Panc1 (cell line): ENCODE data around the gene ITPR2. TPM values are rescaled to one million over a fixed set of nuclear protein-coding genes. Genes with fewer than 3 reads are reported as not detected.

ENCODE experiments used
- ATAC-seq: fragments of 200-7000 bp; cut with Tn5 transposase; 2 replicates; pipeline ENCODE4 v1.9.1; 2020; ENCODE audit warnings: mild to moderate bottlenecking, moderate library complexity
- BruUV-seq: library from RNA; stranded (reverse); fragments of 400-500 nt; replicated peaks from 2 replicates; lab custom pipeline; 2021; lab: Mats Ljungman, UMichigan
- CTCF ChIA-PET: fragments of 300-600 bp; sonication (Branson Sonifier 250); formaldehyde crosslinking; loops from one replicate; lab custom pipeline; 2022; ENCODE audit warnings: antibody characterized with exemption; lab: Charles Lee
- POLR2A ChIA-PET: fragments of 300-600 bp; sonication (Branson Sonifier 250); formaldehyde crosslinking; loops from one replicate; lab custom pipeline; 2022; ENCODE audit warnings: antibody characterized with exemption; lab: Charles Lee
- DNase-seq: peaks from one replicate; pipeline ENCODE4 v3.0.0-alpha.2; 2010; ENCODE audit warnings: low read depth, low spot score
- H3K27ac ChIP-seq: 2 replicates; pipeline ENCODE4 v1.5.1; 2011; ENCODE audit warnings: mild to moderate bottlenecking, low read length, inconsistent platforms
- H3K27me3 ChIP-seq: fragments of 200-500 bp; sonication (Bioruptor generic); 2 replicates; pipeline ENCODE4 v1.6.0; 2014; ENCODE audit warnings: low read length, inconsistent platforms; ENCODE audit not compliant: control insufficient read depth, insufficient read depth
- H3K36me3 ChIP-seq: fragments of 200-500 bp; sonication (Bioruptor generic); 2 replicates; pipeline ENCODE4 v1.5.1; 2014; ENCODE audit warnings: inconsistent platforms, mild to moderate bottlenecking, low read length, moderate library complexity; ENCODE audit not compliant: control insufficient read depth, insufficient read depth
- H3K4me1 ChIP-seq: 2 replicates; pipeline ENCODE4 v1.5.1; 2011; ENCODE audit warnings: inconsistent platforms, mild to moderate bottlenecking, low read length, moderate library complexity; ENCODE audit not compliant: control insufficient read depth, insufficient read depth
- H3K4me3 ChIP-seq, 2 experiments: 2 replicates each; pipeline ENCODE4 v1.5.1; 2011 to 2012; ENCODE audit warnings: low read depth in 2 of 2, low read length in 2 of 2, mild to moderate bottlenecking in 2 of 2, inconsistent platforms in 1 of 2, moderate library complexity in 1 of 2
- H3K9me3 ChIP-seq: fragments of 200-500 bp; sonication (Bioruptor generic); 2 replicates; pipeline ENCODE4 v1.5.1; 2014; ENCODE audit warnings: low read depth, mild to moderate bottlenecking, inconsistent platforms, low read length, moderate library complexity; ENCODE audit not compliant: control insufficient read depth, insufficient read depth
- POLR2AphosphoS5 ChIP-seq: IDR thresholded peaks from 2 replicates; pipeline ENCODE4 v1.6.1; 2012; ENCODE audit warnings: mild to moderate bottlenecking, low read depth, low read length, moderate library complexity
- SIN3A ChIP-seq: IDR thresholded peaks from 2 replicates; pipeline ENCODE4 v1.6.1; 2012; ENCODE audit warnings: low read depth, mild to moderate bottlenecking, low read length, moderate library complexity, borderline replicate concordance; ENCODE audit not compliant: insufficient read depth
- TCF7L2 ChIP-seq: IDR thresholded peaks from 2 replicates; pipeline ENCODE4 v1.6.1; 2011; ENCODE audit warnings: mild to moderate bottlenecking, low read depth, low read length, inconsistent platforms
- in situ Hi-C: cut with HindIII; loops from 2 replicates; pipeline ENCODE4 v1.10.0; 2016; ENCODE audit warnings: low sequenced_read_pairs, low pct_unique_long_range_greater_than_20kb
- intact Hi-C: fragments of 100-400 bp; cut with micrococcal nuclease; formaldehyde crosslinking; loops from one replicate; pipeline ENCODE4 v1.10.0; 2022; ENCODE audit not compliant: unreplicated experiment
- total RNA-seq: library from RNA; stranded (reverse); gene quantifications from one replicate; pipeline ENCODE4 v1.2.1, GENCODE V29; 2021; ENCODE audit not compliant: unreplicated experiment
- TF ChIP-seq, protein P1 (sequence below): fragments of 450-650 bp; IDR thresholded peaks from 2 replicates; pipeline ENCODE4 v1.5.1; 2017; ENCODE audit warnings: mild to moderate bottlenecking
- TF ChIP-seq, protein P2 (sequence below), 2 experiments: IDR thresholded peaks; 2 replicates each; pipeline ENCODE4 v1.6.1; 2011 to 2012; ENCODE audit warnings: low read depth in 2 of 2, control low read depth in 1 of 2, low read length in 1 of 2, mild to moderate bottlenecking in 1 of 2, moderate library complexity in 1 of 2; ENCODE audit not compliant: insufficient read depth in 1 of 2

ITPR2 gene
- total RNA-seq, 1 experiment from 2014 or later, result 41.8 TPM

DNA sequence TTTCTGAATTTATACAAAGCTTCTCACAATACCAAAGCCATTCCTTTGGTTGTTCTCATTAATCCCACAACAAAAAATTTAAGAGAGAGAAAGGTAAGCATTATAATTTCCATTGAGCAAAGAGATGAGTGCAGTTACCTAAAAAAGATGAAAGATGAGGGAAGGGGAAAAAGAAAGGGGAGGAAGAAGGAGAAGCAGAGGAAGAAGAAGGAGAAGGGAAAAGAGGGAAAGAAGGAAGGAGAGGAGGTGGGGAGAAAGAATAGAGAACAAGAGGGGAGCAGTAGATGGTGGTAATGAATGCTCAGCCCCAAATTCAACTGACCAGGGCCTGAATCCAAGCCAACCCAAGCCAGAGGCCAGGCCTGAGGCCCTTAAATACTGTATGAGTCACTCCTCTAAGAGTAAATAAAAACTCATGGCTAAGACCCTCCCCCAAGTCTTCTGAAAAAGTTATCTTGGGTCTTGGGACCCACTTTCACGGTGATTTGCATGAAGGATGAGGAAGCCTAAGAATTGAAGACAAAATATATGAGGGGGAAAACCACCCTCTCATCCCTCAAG lies 144.6 kb downstream of the ITPR2 start:
- DNase-seq (no peak), ATAC-seq (no peak)
- BruUV-seq, result no TSS peak
- no peak overlapping the region for H3K4me3 ChIP-seq
- POLR2A ChIA-PET, result no interaction called here
- CTCF ChIA-PET, result no interaction called here
- H3K4me1 ChIP-seq, result peaks cover 43% of the 10 kb centered on the region
- H3K36me3 ChIP-seq, result 0 out of 2 replicates have a peak, but pooled peaks cover 2% of the 10 kb centered on the region
- H3K9me3 ChIP-seq, result peaks cover 11% of the 10 kb centered on the region; the same call in 1 of the 2 replicates
- H3K27me3 ChIP-seq, result no peaks in the 10 kb centered on the region
- 0 out of 2 replicates have a peak overlapping the region, but pooled peaks have one; percentile 23 for H3K27ac ChIP-seq
- in situ Hi-C loops, result no loop called here
- intact Hi-C loops, result no loop called here
- TF ChIP-seq, protein P1, sequence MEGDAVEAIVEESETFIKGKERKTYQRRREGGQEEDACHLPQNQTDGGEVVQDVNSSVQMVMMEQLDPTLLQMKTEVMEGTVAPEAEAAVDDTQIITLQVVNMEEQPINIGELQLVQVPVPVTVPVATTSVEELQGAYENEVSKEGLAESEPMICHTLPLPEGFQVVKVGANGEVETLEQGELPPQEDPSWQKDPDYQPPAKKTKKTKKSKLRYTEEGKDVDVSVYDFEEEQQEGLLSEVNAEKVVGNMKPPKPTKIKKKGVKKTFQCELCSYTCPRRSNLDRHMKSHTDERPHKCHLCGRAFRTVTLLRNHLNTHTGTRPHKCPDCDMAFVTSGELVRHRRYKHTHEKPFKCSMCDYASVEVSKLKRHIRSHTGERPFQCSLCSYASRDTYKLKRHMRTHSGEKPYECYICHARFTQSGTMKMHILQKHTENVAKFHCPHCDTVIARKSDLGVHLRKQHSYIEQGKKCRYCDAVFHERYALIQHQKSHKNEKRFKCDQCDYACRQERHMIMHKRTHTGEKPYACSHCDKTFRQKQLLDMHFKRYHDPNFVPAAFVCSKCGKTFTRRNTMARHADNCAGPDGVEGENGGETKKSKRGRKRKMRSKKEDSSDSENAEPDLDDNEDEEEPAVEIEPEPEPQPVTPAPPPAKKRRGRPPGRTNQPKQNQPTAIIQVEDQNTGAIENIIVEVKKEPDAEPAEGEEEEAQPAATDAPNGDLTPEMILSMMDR, result no peak
- no peak for TF ChIP-seq POLR2AphosphoS5
- no peak for TF ChIP-seq TCF7L2
- TF ChIP-seq, protein P2, sequence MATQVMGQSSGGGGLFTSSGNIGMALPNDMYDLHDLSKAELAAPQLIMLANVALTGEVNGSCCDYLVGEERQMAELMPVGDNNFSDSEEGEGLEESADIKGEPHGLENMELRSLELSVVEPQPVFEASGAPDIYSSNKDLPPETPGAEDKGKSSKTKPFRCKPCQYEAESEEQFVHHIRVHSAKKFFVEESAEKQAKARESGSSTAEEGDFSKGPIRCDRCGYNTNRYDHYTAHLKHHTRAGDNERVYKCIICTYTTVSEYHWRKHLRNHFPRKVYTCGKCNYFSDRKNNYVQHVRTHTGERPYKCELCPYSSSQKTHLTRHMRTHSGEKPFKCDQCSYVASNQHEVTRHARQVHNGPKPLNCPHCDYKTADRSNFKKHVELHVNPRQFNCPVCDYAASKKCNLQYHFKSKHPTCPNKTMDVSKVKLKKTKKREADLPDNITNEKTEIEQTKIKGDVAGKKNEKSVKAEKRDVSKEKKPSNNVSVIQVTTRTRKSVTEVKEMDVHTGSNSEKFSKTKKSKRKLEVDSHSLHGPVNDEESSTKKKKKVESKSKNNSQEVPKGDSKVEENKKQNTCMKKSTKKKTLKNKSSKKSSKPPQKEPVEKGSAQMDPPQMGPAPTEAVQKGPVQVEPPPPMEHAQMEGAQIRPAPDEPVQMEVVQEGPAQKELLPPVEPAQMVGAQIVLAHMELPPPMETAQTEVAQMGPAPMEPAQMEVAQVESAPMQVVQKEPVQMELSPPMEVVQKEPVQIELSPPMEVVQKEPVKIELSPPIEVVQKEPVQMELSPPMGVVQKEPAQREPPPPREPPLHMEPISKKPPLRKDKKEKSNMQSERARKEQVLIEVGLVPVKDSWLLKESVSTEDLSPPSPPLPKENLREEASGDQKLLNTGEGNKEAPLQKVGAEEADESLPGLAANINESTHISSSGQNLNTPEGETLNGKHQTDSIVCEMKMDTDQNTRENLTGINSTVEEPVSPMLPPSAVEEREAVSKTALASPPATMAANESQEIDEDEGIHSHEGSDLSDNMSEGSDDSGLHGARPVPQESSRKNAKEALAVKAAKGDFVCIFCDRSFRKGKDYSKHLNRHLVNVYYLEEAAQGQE (IDR thresholded peaks at IDR 0.05; ENCODE audit: insufficient read depth in 1 of 2, low read depth in 2 of 2, low read length in 1 of 2), result no peak
- TF ChIP-seq SIN3A, result no peak

DNA sequence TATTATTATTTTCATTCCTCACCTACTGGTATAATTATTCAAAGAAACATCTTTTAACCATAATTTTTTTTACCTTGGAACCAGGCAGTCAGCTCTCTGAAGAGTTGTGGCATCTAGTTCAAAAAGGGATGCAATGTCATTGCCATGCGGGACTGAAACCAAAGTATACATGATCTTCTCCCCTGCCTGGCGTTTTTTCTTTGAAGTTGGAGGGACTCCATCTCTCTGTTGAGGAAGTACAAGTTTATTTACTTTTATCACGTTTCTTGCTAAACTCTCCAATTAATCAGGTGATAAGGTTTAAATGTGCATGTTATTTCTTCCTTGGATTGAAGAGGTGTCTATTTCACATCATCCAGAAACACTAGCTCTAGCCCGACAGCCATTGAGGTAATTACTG lies 146.6 kb downstream of the ITPR2 start:
- no peak for ATAC-seq
- in situ Hi-C loops, result no loop called here
- CTCF ChIA-PET, result no interaction called here

More for the DNA sequence above, 146.6 kb downstream of the ITPR2 start:
- H3K9me3 ChIP-seq, result peaks cover 15% of the 10 kb centered on the region; the same call in 1 of the 2 replicates
- BruUV-seq, result no TSS peak
- POLR2A ChIA-PET, result no interaction called here
- H3K4me3 ChIP-seq, result no peak overlapping the region
- H3K27me3 ChIP-seq, result no peaks in the 10 kb centered on the region
- intact Hi-C loops, result no loop called here
- TF ChIP-seq, protein P2 (IDR thresholded peaks at IDR 0.05; ENCODE audit: insufficient read depth in 1 of 2, low read depth in 2 of 2, low read length in 1 of 2), result no peak
- TF ChIP-seq TCF7L2, result no peak
- TF ChIP-seq SIN3A, result no peak
- TF ChIP-seq, protein P1, result no peak
- no peak overlapping the region; the same call in 1 of the 2 replicates for H3K27ac ChIP-seq
- no peaks in the 10 kb centered on the region for H3K36me3 ChIP-seq
- no peak for DNase-seq
- H3K4me1 ChIP-seq, result peaks cover 25% of the 10 kb centered on the region
